Muscle of back (tissue), 11 donors: ENCODE data around the gene ZNF627. TPM values are rescaled to one million over a fixed set of nuclear protein-coding genes. Genes with fewer than 3 reads are reported as not detected.
"Not testable (repeated sequence)": the region's sequence is repeated elsewhere in the genome, so short reads cannot be mapped to it uniquely, and the experiment has no call there.

Source experiments
- DNase-seq, 3 donors: peaks; one replicate each; pipeline versions ENCODE4 v3.0.0 to v3.0.0-alpha.2; 2013
- polyA plus RNA-seq, 10 donors: library from polyadenylated mRNA; unstranded; fragments of 120-200 nt; gene quantifications; one replicate each; pipeline ENCODE4 v1.2.1, GENCODE V29; 2013; ENCODE audit not compliant: insufficient read length in 10 of 10

The ZNF627 gene
- polyA plus RNA-seq, 10 donors = 12.2 to 17.6 (median 14.3) TPM

GRCh38 chr19:11573354-11573753 is 23.9 kb upstream of the ZNF627 start:
- not testable (repeated sequence) for DNase-seq

GRCh38 chr19:11573763-11574162 is 23.5 kb upstream of the ZNF627 start:
- not testable (repeated sequence) for DNase-seq

- DNase-seq = no peak
These were observed 22.6 kb upstream of the ZNF627 start for GRCh38 chr19:11574689-11575088.

DNA sequence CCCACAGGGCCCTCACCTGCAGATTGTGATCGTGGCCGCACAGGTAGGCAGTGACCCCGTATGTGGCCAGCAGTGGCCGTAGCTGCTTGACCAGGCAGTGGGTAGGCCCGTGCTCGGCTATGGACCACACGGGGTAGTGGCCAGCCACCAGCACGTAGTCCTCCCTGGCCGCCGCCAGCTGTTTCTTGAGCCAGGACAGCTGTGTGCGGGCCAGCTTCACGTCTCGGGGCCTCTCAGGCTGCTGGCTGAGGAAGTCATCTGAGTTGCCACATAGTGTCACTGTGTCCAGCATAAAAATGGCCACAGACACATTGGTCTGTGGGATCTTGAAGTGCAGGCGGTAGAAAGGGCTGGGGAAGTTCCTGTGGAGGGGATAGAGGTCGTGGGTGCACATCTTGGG is 21.1 kb upstream of the ZNF627 start:
- no peak for DNase-seq

- no peak for DNase-seq
These were observed 19.6 kb upstream of the ZNF627 start, which contains the start of gene ACP5 for GRCh38 chr19:11577451-11578257. TSS of gene ACP5 (minus strand) at chr19:11577645. CDS start at chr19:11577317, 328 bp downstream.

DNA sequence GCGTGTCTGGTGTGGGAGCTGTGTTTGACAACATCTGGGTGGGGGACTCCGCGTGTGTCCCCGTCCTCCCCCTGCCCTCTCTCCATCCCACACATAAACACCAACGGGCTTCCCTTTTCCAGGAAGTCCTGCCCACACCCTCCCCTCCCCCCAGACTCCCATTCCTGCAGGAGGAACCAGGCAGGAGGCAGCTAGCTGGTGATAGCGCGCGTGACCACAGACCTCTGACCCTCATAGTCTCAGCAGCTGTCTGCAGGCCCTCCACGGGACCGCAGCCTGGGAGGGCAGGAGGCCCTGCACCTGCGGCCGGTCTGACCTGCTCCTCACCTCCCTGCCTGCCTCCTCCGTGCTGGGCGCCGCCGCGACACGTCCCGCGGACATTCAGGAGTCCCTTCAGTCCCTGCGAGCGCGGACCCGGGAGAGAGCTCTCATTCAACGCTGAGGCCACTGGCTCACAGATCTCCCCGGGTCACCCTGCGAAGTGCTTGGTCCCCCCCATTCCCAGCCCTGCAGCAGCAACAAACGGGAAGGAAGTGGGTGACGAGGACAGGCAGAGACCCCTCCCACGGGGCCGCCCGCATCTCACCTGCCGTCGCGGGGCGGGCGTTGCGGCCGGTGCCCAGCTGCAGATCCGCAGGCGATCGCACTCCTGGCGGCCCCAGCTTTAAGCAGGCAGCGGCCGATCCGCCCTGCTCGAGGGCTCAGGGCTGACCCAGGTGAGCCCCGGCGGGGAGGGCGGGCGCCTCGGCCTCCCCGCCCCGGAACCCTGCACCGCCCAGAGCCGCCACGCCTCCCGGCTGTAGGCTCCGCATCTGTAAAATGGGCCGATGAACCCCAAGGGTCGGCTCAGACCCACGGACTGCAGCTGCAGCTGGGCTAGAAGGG is 18.8 kb upstream of the ZNF627 start:
- peak in 1 of 3 donors; percentile 36 for DNase-seq

GRCh38 chr19:11580116-11580515 is 17.2 kb upstream of the ZNF627 start:
- DNase-seq = no peak

- DNase-seq = no peak
These were observed 15.5 kb upstream of the ZNF627 start for GRCh38 chr19:11581740-11582139.

DNA sequence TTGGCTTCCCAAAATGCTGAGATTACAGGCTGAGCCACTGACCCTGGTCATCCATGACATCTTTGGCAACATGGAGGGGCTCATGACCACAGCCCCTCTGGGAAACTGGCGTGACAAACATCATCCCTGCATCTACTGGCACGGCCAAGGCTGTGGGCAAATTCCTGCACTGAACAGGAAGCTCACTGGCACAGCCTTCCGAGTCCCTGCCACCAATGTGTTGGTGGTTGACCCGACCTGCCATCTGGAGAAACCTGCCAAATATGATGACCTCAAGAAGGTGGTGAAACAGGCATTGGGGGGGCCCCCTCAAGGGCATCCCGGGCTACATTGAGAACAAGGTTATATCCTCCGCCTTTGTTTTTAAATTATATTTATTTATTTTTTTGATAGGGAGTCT is 11.0 kb upstream of the ZNF627 start:
- no peak for DNase-seq

- peak; percentile 54 to 85 (median 75) for DNase-seq
These were observed 9.8 kb upstream of the ZNF627 start for GRCh38 chr19:11587302-11587974.

DNA sequence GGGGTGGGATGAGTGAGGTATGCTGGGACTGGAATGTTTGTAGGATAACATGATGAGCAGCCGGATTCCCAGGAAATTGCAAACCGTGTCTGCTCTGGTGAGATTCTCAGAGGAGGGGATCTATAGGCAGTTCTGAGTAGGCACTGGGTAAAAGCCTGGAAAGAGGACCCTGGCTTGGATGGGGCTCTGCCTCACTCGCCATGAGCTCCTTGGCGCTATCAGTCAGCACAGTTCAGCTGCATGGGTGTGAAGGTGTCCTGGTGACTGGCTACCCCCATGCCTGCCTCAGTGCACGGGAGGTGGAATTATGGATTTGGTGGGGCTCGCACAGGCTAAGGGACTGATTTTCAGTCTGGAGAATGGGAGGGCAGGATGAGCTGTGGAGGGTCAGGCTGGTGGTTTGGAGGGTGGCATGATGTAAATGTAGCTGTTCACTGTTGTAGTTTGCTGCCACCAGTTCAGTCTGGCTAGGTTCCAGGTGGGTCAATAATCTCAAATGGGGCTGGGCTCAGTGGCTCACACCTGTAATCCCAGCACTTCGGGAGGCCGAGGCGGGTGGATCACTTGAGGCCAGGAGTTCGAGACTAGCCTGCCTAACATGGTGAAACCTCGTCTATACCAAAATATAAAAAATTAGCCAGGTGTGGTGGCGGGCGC is 9.2 kb upstream of the ZNF627 start:
- DNase-seq = no peak

GRCh38 chr19:11594084-11594483 is 3.2 kb upstream of the ZNF627 start:
- no peak for DNase-seq

DNA sequence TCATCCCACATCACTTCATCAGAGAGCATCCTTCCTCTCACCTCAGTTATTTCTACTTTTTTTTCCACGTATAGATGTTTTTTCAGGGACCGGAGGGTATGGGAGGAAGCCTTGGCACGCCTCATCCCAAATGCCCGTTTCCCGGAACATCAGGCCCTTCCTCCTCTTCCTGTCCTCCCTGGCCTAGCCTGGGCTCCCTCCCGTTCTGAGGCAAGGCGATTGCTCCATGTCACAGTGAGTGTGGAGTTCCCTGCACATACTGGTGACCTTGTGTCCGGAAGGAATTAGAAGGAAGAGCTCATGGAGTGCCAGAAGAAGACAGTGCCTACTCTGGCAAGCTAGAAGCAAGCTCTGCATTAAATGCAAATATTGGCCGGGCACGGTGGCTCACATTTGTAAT is 1.1 kb upstream of the ZNF627 start:
- no peak for DNase-seq

- DNase-seq = no peak
These were observed 810 bp downstream of the ZNF627 start for GRCh38 chr19:11598103-11598483.

DNA sequence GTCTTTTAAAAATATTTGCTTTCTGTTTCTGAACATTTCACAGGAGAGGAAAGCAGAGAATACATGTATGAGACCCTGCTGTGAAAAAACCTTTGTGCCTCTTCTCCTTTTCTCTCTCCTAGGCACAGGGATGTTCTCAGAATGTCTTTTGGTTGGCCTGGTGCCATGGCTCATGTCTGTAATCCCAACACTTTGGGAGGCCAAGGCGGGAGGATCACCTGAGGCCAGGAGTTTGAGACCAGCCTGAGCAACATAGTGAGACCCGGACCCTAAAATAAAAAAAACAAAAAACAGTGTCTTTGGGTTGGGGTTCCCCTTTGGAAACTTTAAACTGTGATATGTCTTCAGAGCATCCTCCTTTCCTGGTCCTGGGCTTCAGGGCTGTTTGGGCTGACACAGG is 1.5 kb downstream of the ZNF627 start:
- no peak for DNase-seq

DNA sequence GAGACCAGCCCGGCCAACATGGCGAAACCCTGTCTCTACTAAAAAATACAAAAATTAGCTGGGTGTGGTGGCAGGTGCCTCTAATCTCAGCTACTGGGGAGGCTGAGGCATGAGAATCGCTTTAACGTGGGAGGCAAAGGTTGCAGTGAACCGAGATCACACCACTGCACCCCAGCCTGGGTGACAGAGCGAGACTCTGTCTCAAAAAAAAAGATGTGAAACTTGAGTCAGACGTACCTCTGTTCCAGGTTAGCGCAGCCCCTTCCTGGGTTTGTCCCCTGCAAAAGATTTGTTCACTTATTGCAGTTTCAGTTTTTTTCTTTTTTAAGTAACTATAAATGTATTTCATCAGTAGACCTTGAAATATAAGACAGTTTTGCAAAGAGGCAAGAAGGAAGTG is 2.4 kb downstream of the ZNF627 start:
- not testable (repeated sequence) for DNase-seq

DNA sequence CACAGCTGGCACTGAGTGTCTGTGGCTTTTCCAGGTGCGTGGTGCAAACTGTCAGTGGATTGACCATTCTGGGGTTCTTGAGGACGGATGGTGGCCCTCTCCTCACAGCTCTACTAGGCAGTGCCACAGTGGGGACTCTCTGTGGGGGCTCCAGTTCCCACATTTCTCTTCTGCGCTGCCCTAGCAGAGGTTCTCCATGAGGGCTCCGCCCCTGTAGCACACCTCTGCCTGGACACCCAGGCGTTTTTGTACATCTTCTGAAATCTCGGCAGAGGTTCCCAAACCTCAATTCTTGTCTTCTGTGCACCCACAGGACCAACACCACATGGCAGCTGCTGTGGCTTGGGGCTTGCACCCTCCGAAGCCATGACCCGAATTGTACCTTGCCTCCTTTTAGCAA is 9.2 kb downstream of the ZNF627 start:
- DNase-seq = no peak

- DNase-seq = no peak
These were observed 14.4 kb downstream of the ZNF627 start for GRCh38 chr19:11611730-11612129.

GRCh38 chr19:11612816-11613511 is 15.7 kb downstream of the ZNF627 start:
- no peak for DNase-seq

GRCh38 chr19:11617180-11618062 is 20.1 kb downstream of the ZNF627 start:
- DNase-seq = no peak
